Daoy (cell line): Measurements from ENCODE around the gene UNKL. TPM values are rescaled to one million over a fixed set of nuclear protein-coding genes. Genes with fewer than 3 reads are reported as not detected.

Experiments
- DNase-seq: peaks from one replicate; pipeline ENCODE4 v3.0.0-alpha.2; 2015; ENCODE audit warnings: low read depth
- total RNA-seq: library from RNA; depleted of rRNA; stranded (reverse); fragments of >200 nt; shearing (Covaris generic); gene quantifications from 2 replicates; pipeline ENCODE4 v1.2.3, GENCODE V29; 2014

UNKL gene
- total RNA-seq, 1 experiment from 2014 or later: 12.1 TPM

GRCh38 chr16:1375741-1376410 lies 38.6 kb downstream of the UNKL start:
- DNase-seq: no peak

- no peak for DNase-seq
These were observed 39.2 kb downstream of the UNKL start for GRCh38 chr16:1375298-1375640.

- DNase-seq: no peak
These were observed 39.8 kb downstream of the UNKL start for GRCh38 chr16:1374418-1375297.

GRCh38 chr16:1372292-1372950 lies 42.1 kb downstream of the UNKL start:
- DNase-seq: no peak

- DNase-seq: no peak
These were observed 43.2 kb downstream of the UNKL start for GRCh38 chr16:1371054-1371978.

GRCh38 chr16:1367486-1368174 lies 46.9 kb downstream of the UNKL start:
- DNase-seq: no peak

- DNase-seq: no peak
These were observed 47.7 kb downstream of the UNKL start for GRCh38 chr16:1366712-1367299.

GRCh38 chr16:1366060-1366711 lies 48.3 kb downstream of the UNKL start:
- no peak for DNase-seq

DNA sequence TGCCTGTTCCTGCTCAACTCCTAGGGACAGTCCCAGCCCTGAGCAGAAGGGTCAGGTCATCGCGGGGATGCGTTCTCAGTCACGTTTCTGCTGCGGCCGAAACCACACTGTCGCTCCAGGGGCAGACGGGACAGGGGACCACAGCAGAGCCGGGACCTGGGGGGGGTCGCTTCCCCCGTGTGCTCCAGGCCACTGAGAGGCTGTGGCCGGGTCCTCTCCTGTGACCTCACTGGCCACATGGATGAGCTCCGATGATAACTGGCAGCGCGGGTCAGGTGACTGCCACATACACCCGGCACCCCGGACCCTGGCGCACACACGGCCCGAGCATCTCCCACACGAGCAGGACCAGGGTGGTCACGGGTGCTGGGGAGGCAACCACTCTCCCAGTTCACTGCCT lies 50.0 kb downstream of the UNKL start:
- DNase-seq: no peak

DNA sequence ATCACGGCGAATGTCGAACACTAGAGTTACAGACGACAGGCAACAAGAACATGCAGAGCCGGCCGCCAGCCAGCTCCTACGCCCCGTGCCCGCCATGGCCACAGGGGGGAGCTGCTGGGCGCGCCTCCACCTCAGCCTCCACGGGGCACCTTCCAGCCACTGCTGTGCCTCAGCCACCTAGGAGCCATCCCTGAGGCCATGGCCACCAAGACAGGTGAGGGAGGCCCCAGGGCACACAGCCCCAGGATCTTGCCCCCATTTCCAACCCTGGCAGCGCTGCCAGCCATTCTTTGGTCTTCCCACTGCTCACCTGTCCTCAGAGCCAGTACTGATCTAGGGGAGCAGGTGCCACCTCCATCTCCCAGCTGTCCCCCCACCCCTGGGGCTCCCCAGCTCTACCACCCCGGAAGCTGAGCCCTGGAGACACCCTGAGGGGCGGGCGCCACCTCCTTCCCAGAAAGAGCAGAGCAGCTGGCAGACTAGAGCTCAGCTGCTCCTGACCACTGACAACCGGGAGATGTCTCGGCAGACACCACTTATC lies 50.9 kb downstream of the UNKL start:
- peak; percentile 51 for DNase-seq

DNA sequence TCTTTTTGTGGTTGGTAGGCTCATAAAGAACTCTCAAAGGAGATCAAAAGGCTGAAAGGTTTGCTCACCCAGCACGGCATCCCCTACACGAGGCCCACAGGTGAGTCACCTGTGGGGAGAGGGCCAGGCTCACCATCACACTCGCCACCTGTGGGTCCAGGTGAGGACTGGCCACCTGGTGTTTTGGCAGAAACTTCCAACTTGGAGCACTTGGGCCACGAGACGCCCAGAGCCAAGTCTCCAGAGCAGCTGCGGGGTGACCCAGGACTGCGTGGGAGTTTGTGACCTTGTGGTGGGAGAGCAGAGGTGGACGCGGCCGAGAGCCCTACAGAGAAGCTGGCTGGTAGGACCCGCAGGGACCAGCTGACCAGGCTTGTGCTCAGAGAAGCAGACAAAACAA lies 51.7 kb downstream of the UNKL start:
- DNase-seq: no peak

DNA sequence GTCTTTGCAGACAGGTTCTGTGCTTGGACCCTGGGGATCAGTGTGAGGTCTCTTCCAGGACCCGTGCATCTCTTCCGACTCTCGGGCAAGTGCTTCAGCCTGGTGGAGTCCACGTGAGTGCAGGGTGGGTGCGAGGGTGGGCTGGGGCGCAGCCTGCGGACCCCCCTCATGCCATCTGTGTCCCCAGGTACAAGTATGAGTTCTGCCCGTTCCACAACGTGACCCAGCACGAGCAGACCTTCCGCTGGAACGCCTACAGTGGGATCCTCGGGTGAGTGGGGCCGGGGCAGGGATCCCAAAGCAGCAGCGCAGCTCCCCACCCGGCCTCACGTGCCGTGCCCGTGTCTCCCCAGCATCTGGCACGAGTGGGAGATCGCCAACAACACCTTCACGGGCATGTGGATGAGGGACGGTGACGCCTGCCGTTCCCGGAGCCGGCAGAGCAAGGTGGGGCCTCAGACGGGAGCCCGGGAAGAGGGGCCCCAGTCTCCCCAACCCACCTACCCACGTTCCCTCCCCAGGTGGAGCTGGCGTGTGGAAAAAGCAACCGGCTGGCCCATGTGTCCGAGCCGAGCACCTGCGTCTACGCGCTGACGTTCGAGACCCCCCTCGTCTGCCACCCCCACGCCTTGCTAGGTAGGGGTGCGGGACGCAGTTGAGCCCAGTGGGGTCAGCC lies 52.7 kb downstream of the UNKL start:
- DNase-seq: no peak

GRCh38 chr16:1357906-1358566 lies 56.5 kb downstream of the UNKL start:
- DNase-seq: no peak

DNA sequence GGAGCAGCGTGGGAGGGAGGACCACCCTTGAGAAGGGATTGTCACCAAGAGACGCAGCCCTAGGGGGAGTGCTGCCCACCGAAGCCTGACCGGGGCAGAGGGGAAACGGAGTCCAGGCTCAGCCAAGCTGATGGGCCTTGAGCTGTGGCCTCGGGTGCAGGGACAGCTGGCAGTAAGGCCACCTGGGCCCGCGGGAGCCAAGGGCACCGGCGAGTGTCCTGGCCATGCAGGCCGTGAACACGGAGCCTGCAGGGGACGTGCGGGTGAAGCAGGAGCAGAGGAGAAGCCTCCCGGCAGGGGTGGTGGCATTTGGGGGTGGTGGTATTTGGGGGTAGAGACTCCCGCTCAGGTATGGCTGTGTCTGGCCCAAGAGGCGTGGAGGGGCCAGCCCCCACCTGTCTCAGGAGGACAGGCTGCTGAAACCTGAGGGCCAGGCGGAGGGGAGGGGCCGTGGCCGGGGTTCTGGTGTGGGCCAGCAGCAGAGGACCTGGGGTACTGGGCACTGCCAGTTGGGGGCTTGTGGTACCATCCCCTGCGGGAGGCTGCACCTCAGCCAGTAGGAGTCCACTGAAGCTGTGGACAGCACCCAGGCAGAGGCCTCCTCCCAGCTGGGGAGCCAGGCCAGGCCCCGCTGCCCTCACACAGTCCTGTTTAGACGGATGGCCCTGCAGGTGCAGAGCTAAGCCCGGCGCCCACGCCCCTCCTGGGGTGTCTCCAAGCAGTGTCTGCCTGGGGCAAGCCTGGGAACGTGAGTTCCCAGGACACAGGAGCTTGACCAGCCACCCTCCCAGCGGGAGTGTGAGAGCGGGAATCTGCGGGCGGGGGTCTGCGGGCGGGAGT lies 58.2 kb downstream of the UNKL start:
- no peak for DNase-seq

- no peak for DNase-seq
These were observed 58.9 kb downstream of the UNKL start for GRCh38 chr16:1355591-1355990.

- DNase-seq: no peak
These were observed 59.5 kb downstream of the UNKL start for GRCh38 chr16:1354815-1355540.
